ENCODE results near the gene SYNRG.
A peak's percentile ranks its signal among the peaks of the same experiment; 100 is the strongest.
"Not testable (repeated sequence)": the region's sequence is repeated elsewhere in the genome, so short reads cannot be mapped to it uniquely, and the experiment has no call there.

Gene SYNRG

DNA sequence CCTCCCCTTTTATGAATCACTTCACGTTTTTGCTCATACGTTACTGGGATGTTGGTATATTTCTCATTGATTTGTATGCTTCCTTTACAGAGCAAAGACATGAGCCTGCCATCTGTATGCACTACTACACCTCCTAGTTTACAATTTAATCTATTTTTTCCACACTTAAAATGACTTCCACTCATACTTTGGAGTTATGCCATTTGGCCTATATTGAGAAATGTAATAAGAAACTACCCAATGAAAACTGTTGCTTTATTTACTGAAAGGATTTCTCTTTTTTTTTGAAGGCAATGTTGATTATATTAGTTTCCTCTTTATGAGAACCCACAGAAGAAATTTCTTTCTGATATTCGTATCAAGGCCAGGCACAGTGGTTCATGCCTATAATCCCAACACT lies 76.5 kb downstream of the SYNRG start:
- DNase-seq = no peak

DNA sequence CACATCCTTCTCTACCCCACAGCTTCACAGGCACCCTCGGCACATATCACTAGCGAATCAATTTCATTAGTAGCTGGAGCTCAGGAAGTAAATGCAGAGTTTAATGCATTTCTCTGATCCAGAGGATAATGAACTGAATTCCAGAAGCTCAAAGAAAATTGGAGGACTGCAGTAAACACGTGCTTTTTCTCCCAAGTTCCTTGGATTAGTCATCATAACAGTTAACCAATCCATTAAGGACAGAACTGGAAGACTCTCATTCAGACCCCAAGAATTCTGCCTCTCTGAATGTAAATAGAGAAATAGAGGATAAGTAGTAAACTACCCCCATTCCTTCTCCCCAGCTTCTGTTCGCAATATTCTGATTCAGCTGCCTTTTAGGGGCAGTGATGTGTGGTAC lies 78.8 kb downstream of the SYNRG start:
- DNase-seq = no peak

- peak; percentile 62 for DNase-seq
Measured at GRCh38 chr17:37527249-37527851, 81.9 kb downstream of the SYNRG start.

DNA sequence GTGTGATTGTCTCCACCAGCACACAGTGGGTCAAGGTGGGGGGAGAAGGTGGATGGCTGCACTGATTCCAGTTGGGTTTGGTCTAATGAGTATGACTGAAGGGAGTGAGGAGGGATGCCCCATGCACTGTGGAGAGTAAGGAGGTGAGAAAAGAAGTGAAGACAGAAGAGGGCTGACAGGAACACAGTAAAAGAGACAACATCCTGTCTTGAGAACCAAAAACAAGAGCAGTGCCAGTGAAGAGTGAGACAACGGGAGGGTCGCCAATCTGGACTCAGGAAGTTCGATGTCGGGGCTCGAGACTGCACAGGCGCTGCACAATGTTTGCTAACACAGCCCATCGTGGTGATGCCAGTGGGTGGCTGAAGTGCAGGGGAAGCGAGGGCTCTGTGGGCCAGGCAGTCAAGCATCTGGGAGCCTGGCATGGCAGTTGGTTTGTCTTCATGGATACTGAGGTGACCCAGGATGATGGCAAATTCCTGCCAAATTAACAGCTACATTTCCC lies 85.5 kb downstream of the SYNRG start:
- DNase-seq = no peak

GRCh38 chr17:37521821-37522220 lies 87.4 kb downstream of the SYNRG start:
- no peak for DNase-seq

DNA sequence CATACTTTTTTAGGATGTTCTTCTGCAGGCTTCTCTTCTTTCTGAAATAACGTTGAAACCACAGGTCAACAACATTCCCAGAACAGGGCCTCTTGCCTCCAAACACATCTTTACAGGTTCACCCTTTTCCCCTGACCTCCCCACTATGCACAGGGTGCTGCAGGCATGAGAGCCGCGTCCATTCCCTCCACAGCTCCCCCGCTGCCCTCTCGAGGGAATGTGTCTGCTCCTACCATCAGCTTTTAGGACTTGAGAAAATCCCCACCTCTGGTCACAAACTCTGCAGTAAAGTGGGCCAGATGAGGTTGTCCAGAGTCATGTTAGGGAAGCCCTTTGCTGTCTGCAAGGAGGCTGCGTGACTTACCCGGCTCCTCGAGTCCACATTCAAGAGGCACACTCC lies 89.0 kb downstream of the SYNRG start:
- DNase-seq = no peak

GRCh38 chr17:37519251-37519985 lies 89.8 kb downstream of the SYNRG start:
- DNase-seq = no peak

DNA sequence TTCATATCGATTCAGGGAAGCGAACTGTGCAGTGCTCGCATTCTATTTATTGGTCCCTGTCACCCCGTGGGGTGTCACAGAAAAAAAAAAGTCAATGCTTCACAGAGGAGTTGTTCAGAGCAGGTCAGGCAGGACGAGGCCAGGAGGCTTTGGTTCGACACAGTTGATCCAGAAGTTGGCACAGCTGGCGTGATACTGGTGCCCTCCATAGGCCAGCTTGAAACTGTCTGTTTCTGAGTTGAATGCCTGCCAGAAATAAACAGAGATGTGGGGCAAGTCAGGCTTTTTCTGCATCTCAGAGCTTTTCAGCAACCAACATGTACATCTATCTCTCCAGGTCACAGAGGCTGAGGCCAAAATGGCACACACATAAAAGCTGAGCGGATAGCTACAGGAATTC lies 90.4 kb downstream of the SYNRG start:
- no peak for DNase-seq

GRCh38 chr17:37517881-37518280 lies 91.3 kb downstream of the SYNRG start:
- no peak for DNase-seq

GRCh38 chr17:37516127-37516571 lies 93.1 kb downstream of the SYNRG start:
- no peak for DNase-seq

DNA sequence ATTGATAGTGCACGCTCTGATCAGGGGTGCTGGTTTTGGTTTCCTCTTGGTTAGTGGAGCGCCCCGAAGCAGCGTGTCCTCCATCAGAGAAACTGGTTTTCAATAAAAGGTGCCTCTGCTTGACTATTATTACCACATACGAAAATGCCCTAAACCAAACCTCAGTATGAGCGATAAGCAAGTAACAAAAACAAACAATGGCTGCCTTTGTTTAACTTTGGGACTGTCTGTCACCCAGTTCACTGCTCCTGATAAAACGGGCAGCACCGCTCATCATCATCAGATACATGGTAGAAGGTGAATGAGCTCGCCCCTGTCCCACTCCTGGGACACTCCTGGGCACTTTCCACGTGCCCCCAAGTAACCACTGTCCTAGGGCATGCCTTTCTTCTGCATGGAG lies 95.5 kb downstream of the SYNRG start:
- no peak for DNase-seq

DNA sequence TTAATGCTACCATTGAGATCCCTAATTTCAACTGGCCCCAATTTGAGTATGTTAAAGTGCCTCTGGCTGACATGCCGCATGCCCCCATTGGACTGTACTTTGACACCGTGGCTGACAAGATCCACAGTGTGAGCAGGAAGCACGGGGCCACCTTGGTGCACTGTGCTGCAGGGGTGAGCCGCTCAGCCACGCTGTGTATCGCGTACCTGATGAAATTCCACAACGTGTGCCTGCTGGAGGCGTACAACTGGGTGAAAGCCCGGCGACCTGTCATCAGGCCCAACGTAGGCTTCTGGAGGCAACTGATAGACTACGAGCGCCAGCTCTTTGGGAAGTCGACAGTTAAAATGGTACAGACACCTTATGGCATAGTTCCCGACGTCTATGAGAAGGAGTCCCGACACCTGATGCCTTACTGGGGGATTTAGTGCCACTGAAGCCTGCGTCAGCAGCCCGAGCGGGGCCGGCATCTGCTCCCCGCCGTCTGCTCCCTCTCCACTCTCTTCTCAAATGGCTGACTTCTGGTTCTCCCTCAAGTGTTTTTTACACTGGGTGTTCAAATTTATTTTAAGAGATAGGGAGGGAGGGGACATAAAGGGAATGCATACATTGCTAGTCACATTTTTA lies 96.7 kb downstream of the SYNRG start:
- no peak for DNase-seq

- not testable (repeated sequence) for DNase-seq
Measured at GRCh38 chr17:37511642-37512041, 97.6 kb downstream of the SYNRG start.

DNA sequence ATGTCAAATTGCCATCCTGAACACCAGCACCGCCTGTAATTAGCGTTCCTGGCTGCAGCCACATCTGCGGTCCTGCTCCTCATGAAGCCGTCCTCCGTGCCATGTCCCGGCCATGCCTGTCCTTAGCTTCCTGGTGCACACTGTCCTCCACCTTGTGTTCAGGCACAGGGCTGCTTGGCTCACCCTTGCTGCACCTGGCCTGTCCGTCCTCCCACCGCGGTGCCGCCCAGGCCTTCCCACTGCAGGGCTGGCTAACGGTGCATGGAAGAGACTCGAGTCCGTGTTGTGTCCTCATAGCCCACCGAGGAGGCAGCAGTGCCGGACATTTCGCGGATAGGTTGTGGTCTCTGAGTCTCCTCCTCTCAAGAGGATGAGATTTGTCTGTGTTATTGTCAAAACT lies 99.2 kb downstream of the SYNRG start:
- DNase-seq = no peak

GRCh38 chr17:37507111-37507510 lies 102.1 kb downstream of the SYNRG start:
- no peak for DNase-seq

GRCh38 chr17:37506678-37507077 lies 102.5 kb downstream of the SYNRG start:
- peak; percentile 32 for DNase-seq

DNA sequence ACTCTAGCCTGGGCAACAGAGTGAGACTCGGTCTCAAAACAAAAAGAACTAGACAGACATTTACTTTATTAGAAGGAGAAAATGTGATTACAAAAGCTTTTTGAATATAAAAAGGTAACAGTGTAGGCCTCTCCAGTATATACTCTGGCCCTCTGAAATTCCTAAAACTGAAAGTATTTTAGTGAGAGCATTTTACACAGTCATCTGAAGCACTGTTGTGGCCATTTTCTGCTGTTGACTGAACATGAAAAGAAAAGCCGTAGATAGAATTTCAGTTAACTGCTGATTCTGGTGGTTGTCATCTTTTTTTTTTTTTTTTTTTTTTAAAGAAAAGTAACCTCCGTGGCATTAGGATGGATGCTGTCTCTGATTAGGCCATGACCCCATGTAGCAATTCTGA lies 103.9 kb downstream of the SYNRG start:
- DNase-seq = no peak

GRCh38 chr17:37503148-37503547 lies 106.1 kb downstream of the SYNRG start:
- DNase-seq = no peak

DNA sequence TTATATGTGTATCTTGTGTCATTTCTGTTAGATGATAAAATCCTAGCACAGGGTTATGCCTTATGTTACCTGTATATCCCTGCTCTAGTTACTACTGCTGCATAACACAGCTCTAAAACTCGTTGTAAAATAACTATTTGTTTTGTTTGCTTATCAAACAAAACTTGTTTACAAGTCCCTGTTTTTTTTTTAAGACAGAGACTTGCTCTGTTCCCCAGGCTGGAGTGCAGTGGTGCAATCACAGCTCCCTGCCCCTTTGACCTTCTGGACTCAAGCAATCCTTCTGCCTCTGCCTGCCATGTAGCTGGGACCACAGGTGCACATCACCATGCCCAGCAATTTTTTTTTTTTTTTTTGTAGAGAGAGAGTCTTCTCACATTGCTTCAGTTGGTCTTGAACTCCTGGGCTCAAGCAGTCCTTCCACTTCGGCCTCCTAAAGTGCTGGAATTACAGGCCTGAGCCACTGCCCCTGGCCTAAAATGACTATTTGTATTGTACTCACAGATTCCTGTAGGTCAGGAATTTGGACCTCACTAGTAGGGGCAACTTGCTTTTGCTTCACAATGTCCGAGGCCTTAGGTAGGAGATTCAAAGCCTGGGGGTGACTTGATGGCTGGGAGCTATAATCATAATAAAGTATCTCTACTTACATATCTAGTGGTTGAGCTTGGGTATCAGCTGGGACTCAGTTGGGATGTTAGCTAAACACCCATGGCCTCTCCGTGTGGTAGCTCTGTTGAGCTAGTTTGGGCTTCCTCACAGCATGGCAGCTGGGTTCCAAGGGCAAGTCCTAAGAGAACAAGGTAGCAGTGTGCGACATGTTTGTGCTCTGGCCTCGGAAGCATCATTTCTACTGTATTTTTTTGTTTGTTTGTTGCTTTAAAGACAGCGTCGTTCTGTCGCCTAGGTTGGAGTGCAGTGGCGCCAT lies 106.9 kb downstream of the SYNRG start:
- no peak for DNase-seq

DNA sequence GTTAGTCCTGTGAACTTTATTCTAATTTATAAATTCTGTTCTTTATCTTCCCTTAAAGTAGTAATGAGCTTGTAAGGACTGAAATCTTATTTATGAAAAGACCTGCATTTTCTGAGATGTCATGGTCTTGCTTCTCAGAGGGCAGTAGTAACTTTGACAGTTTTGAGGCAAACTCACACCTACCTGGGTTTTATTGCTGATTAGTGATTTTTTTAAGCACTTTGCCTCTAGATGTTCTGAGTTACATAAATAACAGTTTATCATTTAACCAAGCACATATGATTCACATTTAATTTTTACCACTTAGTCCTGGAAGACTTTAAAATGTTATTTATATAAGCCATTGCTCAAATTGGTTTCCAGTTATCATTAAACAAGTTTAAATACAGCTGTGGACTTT lies 108.8 kb downstream of the SYNRG start:
- no peak for DNase-seq

- no peak for DNase-seq
Measured at GRCh38 chr17:37494971-37495370, 114.2 kb downstream of the SYNRG start.

- no peak for DNase-seq
Measured at GRCh38 chr17:37494401-37494831, 114.8 kb downstream of the SYNRG start.
